ENCODE measurements around the gene SEC61A2.

DNA sequence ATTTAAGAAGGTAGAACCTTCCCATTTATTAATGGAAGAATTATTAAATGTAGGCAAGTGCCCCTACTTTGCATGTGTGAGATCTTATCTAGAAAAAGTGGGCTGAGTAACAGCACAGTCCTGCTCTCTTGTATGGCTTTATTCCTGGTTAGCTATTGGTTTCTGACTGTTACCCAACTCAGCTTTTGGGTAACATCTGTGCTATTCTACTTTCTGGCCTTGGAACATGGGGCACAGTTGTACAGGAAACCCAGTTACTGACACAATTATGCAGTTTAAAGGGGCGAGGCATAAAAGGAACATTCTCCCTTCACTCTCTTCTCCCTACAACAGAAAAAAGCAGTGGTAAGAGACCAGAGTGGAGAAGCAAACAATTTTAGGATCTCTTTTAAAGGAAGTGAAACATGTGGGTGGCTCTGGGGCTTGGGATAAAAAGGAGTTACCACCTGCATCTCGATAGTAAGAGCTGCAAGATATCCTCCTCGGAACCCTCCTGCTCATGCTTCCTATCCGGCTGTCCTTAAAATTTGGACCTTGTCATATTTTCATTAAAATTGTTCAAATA is 50.2 kb downstream of the SEC61A2 start:
- TF ChIP-seq POLR2AphosphoS5 (IDR thresholded peaks at IDR 0.05; ENCODE audit: low read depth, low read length), result no peak
- TF ChIP-seq FOXP2 (optimal IDR thresholded peaks at IDR 0.05; ENCODE audit: borderline replicate concordance, extremely low read depth, extremely low read length, insufficient read depth), result no peak
- TF ChIP-seq, protein P1, sequence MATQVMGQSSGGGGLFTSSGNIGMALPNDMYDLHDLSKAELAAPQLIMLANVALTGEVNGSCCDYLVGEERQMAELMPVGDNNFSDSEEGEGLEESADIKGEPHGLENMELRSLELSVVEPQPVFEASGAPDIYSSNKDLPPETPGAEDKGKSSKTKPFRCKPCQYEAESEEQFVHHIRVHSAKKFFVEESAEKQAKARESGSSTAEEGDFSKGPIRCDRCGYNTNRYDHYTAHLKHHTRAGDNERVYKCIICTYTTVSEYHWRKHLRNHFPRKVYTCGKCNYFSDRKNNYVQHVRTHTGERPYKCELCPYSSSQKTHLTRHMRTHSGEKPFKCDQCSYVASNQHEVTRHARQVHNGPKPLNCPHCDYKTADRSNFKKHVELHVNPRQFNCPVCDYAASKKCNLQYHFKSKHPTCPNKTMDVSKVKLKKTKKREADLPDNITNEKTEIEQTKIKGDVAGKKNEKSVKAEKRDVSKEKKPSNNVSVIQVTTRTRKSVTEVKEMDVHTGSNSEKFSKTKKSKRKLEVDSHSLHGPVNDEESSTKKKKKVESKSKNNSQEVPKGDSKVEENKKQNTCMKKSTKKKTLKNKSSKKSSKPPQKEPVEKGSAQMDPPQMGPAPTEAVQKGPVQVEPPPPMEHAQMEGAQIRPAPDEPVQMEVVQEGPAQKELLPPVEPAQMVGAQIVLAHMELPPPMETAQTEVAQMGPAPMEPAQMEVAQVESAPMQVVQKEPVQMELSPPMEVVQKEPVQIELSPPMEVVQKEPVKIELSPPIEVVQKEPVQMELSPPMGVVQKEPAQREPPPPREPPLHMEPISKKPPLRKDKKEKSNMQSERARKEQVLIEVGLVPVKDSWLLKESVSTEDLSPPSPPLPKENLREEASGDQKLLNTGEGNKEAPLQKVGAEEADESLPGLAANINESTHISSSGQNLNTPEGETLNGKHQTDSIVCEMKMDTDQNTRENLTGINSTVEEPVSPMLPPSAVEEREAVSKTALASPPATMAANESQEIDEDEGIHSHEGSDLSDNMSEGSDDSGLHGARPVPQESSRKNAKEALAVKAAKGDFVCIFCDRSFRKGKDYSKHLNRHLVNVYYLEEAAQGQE (IDR thresholded peaks at IDR 0.05; ENCODE audit: insufficient read depth in 1 of 2, low read depth in 2 of 2, low read length in 2 of 2), result no peak
- no peak for TF ChIP-seq TAF1 (IDR thresholded peaks at IDR 0.05; ENCODE audit: borderline replicate concordance, insufficient read depth, low read length)
- TF ChIP-seq SIN3A (IDR thresholded peaks at IDR 0.05; ENCODE audit: borderline replicate concordance, insufficient read depth, low read length), result no peak
